K562 (cell line): ENCODE results near the gene FRMPD1. TPM values are rescaled to one million over a fixed set of nuclear protein-coding genes. Genes with fewer than 3 reads are reported as not detected.

Experiments
- ATAC-seq: fragments of 200-7000 bp; cut with Tn5 transposase; 3 replicates; pipeline ENCODE4 v1.9.1; 2020; ENCODE audit warnings: moderate library complexity
- BruUV-seq: library from RNA; stranded (reverse); fragments of 400-500 nt; replicated peaks from 2 replicates; lab custom pipeline; 2021; lab: Mats Ljungman, UMichigan
- CTCF ChIA-PET: fragments of 300-600 bp; formaldehyde crosslinking; extraction: SDS; loops from one replicate; lab custom pipeline; 2021; ENCODE audit warnings: low intra/inter-chr PET ratio; lab: Yijun Ruan, JAX
- POLR2A ChIA-PET: fragments of 300-600, 350-650 bp; sonication (Branson Sonifier 250); formaldehyde crosslinking; extraction: SDS; loops from one replicate; lab custom pipeline; 2021; ENCODE audit warnings: antibody characterized with exemption, inconsistent platforms; lab: Yijun Ruan, JAX
- DNase-seq, 4 experiments: peaks; one replicate each; pipeline versions ENCODE4 v3.0.0 to v3.0.0-alpha.2; 2011 to 2018; ENCODE audit warnings: low spot score in 3 of 4, mixed read lengths in 3 of 4; ENCODE audit errors: extremely low read depth in 1 of 4
- FAIRE-seq: peaks from 2 replicates; lab custom pipeline; 2011; peaks lifted over from hg19 to GRCh38; lab: Jason Lieb, UNC
- H2AFZ ChIP-seq: 2 replicates; pipeline ENCODE4 v1.6.0; 2011; ENCODE audit warnings: low read depth, low read length, control low read depth, inconsistent platforms
- H3K27ac ChIP-seq: fragments of 200-600 bp; 3 replicates; pipeline ENCODE4 v1.8.0; 2011; ENCODE audit warnings: low read depth, mild to moderate bottlenecking, control low read depth, inconsistent platforms, low read length, moderate library complexity, mixed read lengths; ENCODE audit errors: extremely low read depth
- H3K27me3 ChIP-seq, 2 experiments: fragments of 300-600 bp in 1 of 2; 2 replicates in 1 of 2; 3 replicates in 1 of 2; pipeline versions ENCODE4 v1.6.0 to v1.8.0; 2011; ENCODE audit warnings: inconsistent platforms in 2 of 2, low read length in 2 of 2, mild to moderate bottlenecking in 1 of 2, mixed read lengths in 1 of 2, moderate library complexity in 1 of 2; ENCODE audit not compliant: control insufficient read depth in 2 of 2, insufficient read depth in 2 of 2
- H3K36me3 ChIP-seq: fragments of 300-600 bp; 3 replicates; pipeline ENCODE4 v1.8.0; 2011; ENCODE audit warnings: mild to moderate bottlenecking, low read length, inconsistent platforms; ENCODE audit not compliant: control insufficient read depth, insufficient read depth
- H3K4me1 ChIP-seq, 2 experiments: fragments of 200-600 bp in 1 of 2; replicated peaks in 1 of 2; 2 replicates in 1 of 2; 3 replicates in 1 of 2; pipeline versions ENCODE4 v1.5.1 to v1.8.0; 2011; ENCODE audit warnings: inconsistent platforms in 2 of 2, low read length in 2 of 2, mild to moderate bottlenecking in 1 of 2, mixed read lengths in 1 of 2, moderate library complexity in 1 of 2; ENCODE audit not compliant: control insufficient read depth in 2 of 2, insufficient read depth in 2 of 2
- H3K4me2 ChIP-seq: 2 replicates; pipeline ENCODE4 v1.6.1; 2011; ENCODE audit warnings: low read length, control low read depth, inconsistent platforms, mixed read lengths; ENCODE audit not compliant: insufficient read depth
- H3K4me3 ChIP-seq: fragments of 200-600 bp; sonication (generic), shearing (Covaris generic); 2 replicates; pipeline ENCODE4 v1.5.1; 2016; ENCODE audit warnings: control low read depth, inconsistent platforms
- H3K79me2 ChIP-seq: fragments of 200-600 bp; 3 replicates; pipeline ENCODE4 v1.8.0; 2011; ENCODE audit warnings: low read length, inconsistent platforms; ENCODE audit not compliant: control insufficient read depth, insufficient read depth
- H3K9ac ChIP-seq, 2 experiments: 2 replicates each; pipeline versions ENCODE4 v1.6.0 to v1.6.1; 2011; ENCODE audit warnings: low read depth in 2 of 2, low read length in 2 of 2, control low read depth in 1 of 2, inconsistent platforms in 1 of 2, mild to moderate bottlenecking in 1 of 2, mixed read lengths in 1 of 2; ENCODE audit not compliant: insufficient read depth in 1 of 2
- H3K9me1 ChIP-seq: one replicate; pipeline ENCODE4 v1.6.0; 2011; ENCODE audit warnings: inconsistent platforms, mild to moderate bottlenecking, low read length, moderate library complexity; ENCODE audit not compliant: control insufficient read depth, insufficient read depth
- H3K9me3 ChIP-seq: replicated peaks from 2 replicates; pipeline ENCODE4 v1.5.1; 2011; ENCODE audit warnings: low read depth, low read length, inconsistent platforms; ENCODE audit not compliant: control insufficient read depth, insufficient read depth
- H4K20me1 ChIP-seq: replicated peaks from 2 replicates; pipeline ENCODE4 v1.6.1; 2011; ENCODE audit warnings: low read length, inconsistent platforms, mixed read lengths; ENCODE audit not compliant: control insufficient read depth, insufficient read depth
- CBFA2T2 ChIP-seq: fragments of 450-650 bp; conservative IDR thresholded peaks from 2 replicates; pipeline ENCODE4 v1.6.1; 2017; ENCODE audit warnings: mild to moderate bottlenecking
- ESRRA ChIP-seq: fragments of 450-650 bp; IDR thresholded peaks from 2 replicates; pipeline ENCODE4 v1.6.1; 2014; ENCODE audit warnings: low read depth, mild to moderate bottlenecking, moderate library complexity, borderline replicate concordance
- KDM5B ChIP-seq: fragments of 200-600 bp; sonication (generic); IDR thresholded peaks from 2 replicates; pipeline ENCODE4 v1.6.1; 2012; ENCODE audit warnings: low read depth, mild to moderate bottlenecking, moderate library complexity, low read length, control low read depth, inconsistent platforms; ENCODE audit not compliant: insufficient replicate concordance
- RBM25 ChIP-seq: fragments of 200-400 bp; formaldehyde crosslinking; IDR thresholded peaks from 2 replicates; pipeline ENCODE4 v1.6.1; 2018; ENCODE audit warnings: low read length, low read depth, moderate library complexity; ENCODE audit not compliant: severe bottlenecking
- RFX5 ChIP-seq: IDR thresholded peaks from 2 replicates; pipeline ENCODE4 v1.6.1; 2011; ENCODE audit warnings: low read depth, mild to moderate bottlenecking, improper control_type of control experiment, low read length
- TAL1 ChIP-seq: fragments of 450-650 bp; IDR thresholded peaks from 2 replicates; pipeline ENCODE4 v1.6.1; 2016; ENCODE audit warnings: mild to moderate bottlenecking
- ZNF140 ChIP-seq: fragments of 250-450 bp; sonication (Bioruptor Pico); IDR thresholded peaks from 2 replicates; pipeline ENCODE4 v1.8.0; 2021; ENCODE audit warnings: moderate library complexity, mild to moderate bottlenecking, inconsistent platforms
- WGBS: fragments of 100-300 bp; shearing (Covaris generic); methylation state at CpG from one replicate; pipeline ENCODE4 v1.1.6; 2016; ENCODE audit warnings: low coverage, mixed read lengths; ENCODE audit not compliant: insufficient coverage; ENCODE audit errors: missing lambda C conversion rate; 5-methylcytosine and 5-hydroxymethylcytosine counted together
- in situ Hi-C: fragments of 300-500 bp; cut with MboI; formaldehyde crosslinking; loops from 4 replicates; pipeline ENCODE4 v1.15.0; 2018; ENCODE audit warnings: inconsistent platforms, mixed read lengths
- intact Hi-C: fragments of 100-400 bp; cut with micrococcal nuclease; formaldehyde crosslinking; loops from 2 replicates; pipeline ENCODE4 v1.14.2; 2022
- polyA plus RNA-seq, 8 experiments: library from polyadenylated mRNA; depleted of rRNA in 4 of 8; stranded (reverse) in 5 of 8; unstranded in 3 of 8; fragments of >200 nt; fragmentation: Nextera tagmentation in 2 of 8; fragmentation: Illumina TruSeq in 1 of 8; extraction: Ambion mirVana in 2 of 8; extraction: Trizol in 1 of 8; gene quantifications; 2 replicates each; pipeline versions ENCODE4 v1.2.1 to v1.2.3, GENCODE V29; 2011 to 2014; ENCODE audit warnings: inconsistent platforms in 1 of 8, missing spikeins in 1 of 8
- total RNA-seq, 7 experiments: library from RNA; depleted of rRNA in 6 of 7; stranded (reverse); fragments of >200 nt in 6 of 7; fragmentation: Illumina TruSeq in 2 of 7; extraction: Trizol in 2 of 7; gene quantifications; 2 replicates each; pipeline versions ENCODE4 v1.2.1 to v1.2.3, GENCODE V29; 2011 to 2021; ENCODE audit warnings: low replicate concordance in 1 of 7
- TF ChIP-seq, protein P1 (sequence below): fragments of 200-800 bp; sonication (Bioruptor generic); IDR thresholded peaks from 2 replicates; pipeline ENCODE4 v1.6.1; 2017; ENCODE audit warnings: missing genetic modification characterization, missing compliant biosample characterization
- TF ChIP-seq, protein P2 (sequence below): sonication (generic); formaldehyde crosslinking; IDR thresholded peaks from 2 replicates; pipeline ENCODE4 v1.8.1; 2023; ENCODE audit warnings: mild to moderate bottlenecking, missing genetic modification reagents, moderate library complexity

FRMPD1 gene
- total and polyA plus RNA-seq, 9 of the 15 experiments (the other 6 are each of a cell fraction or from before 2014, with no cell fraction given) = not detected

DNA sequence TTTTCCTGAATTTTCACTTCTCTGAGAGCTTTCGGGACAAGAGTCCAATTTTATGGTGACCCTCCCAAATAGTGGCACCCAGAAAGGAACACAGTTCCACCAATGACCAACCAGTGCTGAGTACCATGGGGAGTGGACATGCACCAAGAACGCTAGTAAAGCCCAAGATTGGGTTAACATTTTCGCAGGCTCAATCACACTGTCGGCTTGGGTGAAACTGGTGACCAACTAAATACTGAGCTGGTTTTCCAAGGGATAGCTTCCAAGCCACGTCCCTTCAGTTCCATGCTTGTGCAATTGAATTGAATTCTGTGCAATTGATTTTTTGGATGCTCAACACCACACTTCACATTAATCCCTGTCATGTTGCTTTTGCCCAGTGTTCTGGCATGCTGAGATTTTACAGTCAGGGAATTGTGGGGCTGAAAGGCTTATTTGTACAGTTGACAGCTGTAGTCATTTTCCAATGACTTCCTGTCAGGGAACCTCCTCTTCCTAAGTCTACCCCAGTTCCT, 65.3 kb downstream of the FRMPD1 start:
- in situ Hi-C loops = no loop called here
- no peaks in the 10 kb centered on the region for H4K20me1 ChIP-seq
- POLR2A ChIA-PET = interaction anchor here (1.3 kb wide), 1 partner anchor 9 kb away, joined by 5 read pairs; no protein-coding TSS in a partner anchor
- no peak for TF ChIP-seq RBM25
- TF ChIP-seq, protein P1, sequence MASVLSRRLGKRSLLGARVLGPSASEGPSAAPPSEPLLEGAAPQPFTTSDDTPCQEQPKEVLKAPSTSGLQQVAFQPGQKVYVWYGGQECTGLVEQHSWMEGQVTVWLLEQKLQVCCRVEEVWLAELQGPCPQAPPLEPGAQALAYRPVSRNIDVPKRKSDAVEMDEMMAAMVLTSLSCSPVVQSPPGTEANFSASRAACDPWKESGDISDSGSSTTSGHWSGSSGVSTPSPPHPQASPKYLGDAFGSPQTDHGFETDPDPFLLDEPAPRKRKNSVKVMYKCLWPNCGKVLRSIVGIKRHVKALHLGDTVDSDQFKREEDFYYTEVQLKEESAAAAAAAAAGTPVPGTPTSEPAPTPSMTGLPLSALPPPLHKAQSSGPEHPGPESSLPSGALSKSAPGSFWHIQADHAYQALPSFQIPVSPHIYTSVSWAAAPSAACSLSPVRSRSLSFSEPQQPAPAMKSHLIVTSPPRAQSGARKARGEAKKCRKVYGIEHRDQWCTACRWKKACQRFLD (CRISPR knock-in tag) = no peak
- no peak for TF ChIP-seq RFX5
- no peak for TF ChIP-seq CBFA2T2
- no peak for TF ChIP-seq TAL1
- no peak for TF ChIP-seq KDM5B
- no peak for TF ChIP-seq ESRRA
- TF ChIP-seq ZNF140 (CRISPR knock-in tag) = no peak
- TF ChIP-seq, protein P2, sequence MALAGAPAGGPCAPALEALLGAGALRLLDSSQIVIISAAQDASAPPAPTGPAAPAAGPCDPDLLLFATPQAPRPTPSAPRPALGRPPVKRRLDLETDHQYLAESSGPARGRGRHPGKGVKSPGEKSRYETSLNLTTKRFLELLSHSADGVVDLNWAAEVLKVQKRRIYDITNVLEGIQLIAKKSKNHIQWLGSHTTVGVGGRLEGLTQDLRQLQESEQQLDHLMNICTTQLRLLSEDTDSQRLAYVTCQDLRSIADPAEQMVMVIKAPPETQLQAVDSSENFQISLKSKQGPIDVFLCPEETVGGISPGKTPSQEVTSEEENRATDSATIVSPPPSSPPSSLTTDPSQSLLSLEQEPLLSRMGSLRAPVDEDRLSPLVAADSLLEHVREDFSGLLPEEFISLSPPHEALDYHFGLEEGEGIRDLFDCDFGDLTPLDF (CRISPR knock-in tag) = no peak
- TF ChIP-seq, all 486 proteins: peak for 0
- Histone ChIP-seq H3K4me2 (no peak overlapping the region), H3K9ac (no peak overlapping the region), H3K27me3 (peaks cover 27 to 38% of the 10 kb centered on the region in 2 experiments), H3K36me3 (no peaks in the 10 kb centered on the region), H3K4me1 (no peaks in the 10 kb centered on the region), H3K9me3 (no peaks in the 10 kb centered on the region), H2AFZ (no peak overlapping the region), H3K27ac (no peak overlapping the region), H3K79me2 (no peaks in the 10 kb centered on the region), H3K4me3 (no peak overlapping the region), H3K9me1 (no peaks in the 10 kb centered on the region)
- FAIRE-seq = no peak
- no peak for ATAC-seq
- CTCF ChIA-PET = no interaction called here
- DNase-seq = no peak
- BruUV-seq = no TSS peak
- 1% methylated on average over 5 of the region's 5 CpGs for WGBS
- intact Hi-C loops = no loop called here
